Transverse colon (tissue), 4 donors: ENCODE results near the gene MMP26. TPM values are rescaled to one million over a fixed set of nuclear protein-coding genes. Genes with fewer than 3 reads are reported as not detected.

Source experiments
- DNase-seq: peaks from one replicate; pipeline ENCODE4 v3.0.0-alpha.2; 2019
- H3K27ac ChIP-seq, 4 donors: fragments of 200-600 bp; sonication (generic); 2 replicates each; pipeline ENCODE4 v1.5.1; 2016 to 2018; ENCODE audit warnings: inconsistent platforms in 4 of 4
- H3K27me3 ChIP-seq: fragments of 200-600 bp; sonication (generic); 2 replicates; pipeline ENCODE4 v1.5.1; 2017; ENCODE audit warnings: inconsistent platforms
- H3K36me3 ChIP-seq, 4 donors: fragments of 200-600 bp; sonication (generic); 2 replicates each; pipeline ENCODE4 v1.5.1; 2017 to 2019; ENCODE audit warnings: inconsistent platforms in 4 of 4
- H3K4me1 ChIP-seq, 4 donors: fragments of 200-600 bp; sonication (generic); 2 replicates each; pipeline ENCODE4 v1.5.1; 2017 to 2020; ENCODE audit warnings: inconsistent platforms in 4 of 4
- H3K4me3 ChIP-seq, 4 donors: fragments of 200-600 bp; sonication (generic); 1 replicate in 1 of 4; 2 replicates in 3 of 4; pipeline versions ENCODE4 v1.5.1 to v1.6.1; 2017 to 2019; ENCODE audit warnings: inconsistent platforms in 4 of 4
- H3K9me3 ChIP-seq, 2 donors: fragments of 200-600 bp; sonication (generic); 2 replicates each; pipeline ENCODE4 v1.5.1; 2017 to 2019; ENCODE audit warnings: inconsistent platforms in 2 of 2
- CTCF ChIP-seq, 5 experiments: fragments of 200-600 bp in 3 of 5; fragments of 450-650 bp in 2 of 5; sonication (generic) in 3 of 5; IDR thresholded peaks; 1 replicate in 2 of 5; 2 replicates in 3 of 5; pipeline ENCODE4 v1.5.1; 2016 to 2017; ENCODE audit warnings: antibody characterized with exemption in 5 of 5, inconsistent platforms in 3 of 5, mild to moderate bottlenecking in 2 of 5, moderate library complexity in 1 of 5
- EP300 ChIP-seq: sonication (generic); formaldehyde crosslinking; IDR thresholded peaks from one replicate; pipeline ENCODE4 v1.6.1; 2017; ENCODE audit warnings: antibody characterized with exemption, low read depth
- POLR2A ChIP-seq: fragments of 450-650 bp; IDR thresholded peaks from one replicate; pipeline ENCODE4 v1.6.1; 2016; ENCODE audit warnings: antibody characterized with exemption, mild to moderate bottlenecking, moderate library complexity
- POLR2AphosphoS5 ChIP-seq, 3 donors: sonication (generic); formaldehyde crosslinking; IDR thresholded peaks; one replicate each; pipeline ENCODE4 v1.6.1; 2016; ENCODE audit warnings: antibody characterized with exemption in 3 of 3
- WGBS, 2 donors: methylation state at CpG; one replicate each; pipeline ENCODE4 v1.1.5; 2018; ENCODE audit warnings: low coverage in 1 of 2; 5-methylcytosine and 5-hydroxymethylcytosine counted together
- in situ Hi-C, 4 donors: fragments of 200-750 bp; cut with MboI; loops; one replicate each; pipeline versions ENCODE4 v1.15.0 to v1.15.1; 2017; ENCODE audit warnings: low sequenced_read_pairs in 3 of 4, low pct_ligation_motif_present in 1 of 4, low pct_unique_long_range_greater_than_20kb in 1 of 4
- intact Hi-C: fragments of 100-400 bp; cut with DNase I; formaldehyde crosslinking; loops from one replicate; pipeline ENCODE4 v1.15.1; 2023; ENCODE audit warnings: low total_unique reads
- total RNA-seq, 4 donors: library from RNA; depleted of rRNA; stranded (reverse); fragments of >200 nt; gene quantifications; one replicate each; pipeline ENCODE4 v1.1.0, GENCODE V29; 2016

Gene MMP26
- not detected for total RNA-seq

GRCh38 chr11:4704054-4704789 is at the start of gene MMP26:
TSS of gene MMP26 (plus strand) at chr11:4704784.
- in situ Hi-C loops = no loop called here
- no peaks in the 10 kb centered on the region for H3K9me3 ChIP-seq
- WGBS, 2 donors = 16 to 36% methylated on average over 5 of the region's 5 CpGs

GRCh38 chr11:4658629-4659445 is 45.7 kb upstream of the MMP26 start:
- in situ Hi-C loops (no loop called here), intact Hi-C loops (no loop called here)
- no peak for DNase-seq
- no peak overlapping the region for H3K27ac ChIP-seq
- no peaks in the 10 kb centered on the region for H3K36me3 ChIP-seq
- TF ChIP-seq EP300 = no peak
- TF ChIP-seq CTCF (IDR thresholded peaks at IDR 0.05) = no peak
- no peak for TF ChIP-seq POLR2A
- TF ChIP-seq POLR2AphosphoS5 (IDR thresholded peaks at IDR 0.05) = no peak
- H3K4me3 ChIP-seq = no peak overlapping the region
- no peaks in the 10 kb centered on the region for H3K27me3 ChIP-seq
- no peaks in the 10 kb centered on the region for H3K4me1 ChIP-seq
- H3K9me3 ChIP-seq = no peaks in the 10 kb centered on the region
- 62 to 77% methylated on average over 4 to 5 of the region's 5 CpGs for WGBS, 2 donors

More at GRCh38 chr11:4704054-4704789, at the start of gene MMP26:
- Histone ChIP-seq H3K36me3 (no peaks in the 10 kb centered on the region), H3K4me3 (no peak within 1 kb of the TSS), H3K27ac (peak within 1 kb of the TSS in 1 of 4 donors; percentile 42), H3K27me3 (no peaks in the 10 kb centered on the region), H3K4me1 (peaks cover 0 to 7% (median 0%) of the 10 kb centered on the region in 4 donors)
- no peak for DNase-seq
- TF ChIP-seq POLR2AphosphoS5 (IDR thresholded peaks at IDR 0.05) (no peak), CTCF (IDR thresholded peaks at IDR 0.05) (no peak), POLR2A (no peak), EP300 (no peak)
- intact Hi-C loops = no loop called here

GRCh38 chr11:4662876-4663275 is 41.7 kb upstream of the MMP26 start:
- H3K27ac ChIP-seq = no peak overlapping the region
- in situ Hi-C loops = no loop called here
- no peaks in the 10 kb centered on the region for H3K27me3 ChIP-seq
- no peaks in the 10 kb centered on the region for H3K4me1 ChIP-seq
- no peaks in the 10 kb centered on the region for H3K36me3 ChIP-seq
- intact Hi-C loops = no loop called here
- no peak for TF ChIP-seq POLR2A
- TF ChIP-seq EP300 = no peak
- no peak for DNase-seq
- no peaks in the 10 kb centered on the region for H3K9me3 ChIP-seq
- WGBS, 2 donors = 81 to 86% methylated on average over 4 to 6 of the region's 6 CpGs
- no peak overlapping the region for H3K4me3 ChIP-seq

- H3K4me1 ChIP-seq = no peaks in the 10 kb centered on the region
- 86 to 91% methylated on average over 3 of the region's 3 CpGs for WGBS, 2 donors
Measured at GRCh38 chr11:4664183-4664582, 40.4 kb upstream of the MMP26 start.

More at GRCh38 chr11:4664183-4664582, 40.4 kb upstream of the MMP26 start:
- TF ChIP-seq POLR2AphosphoS5 (IDR thresholded peaks at IDR 0.05) (no peak), EP300 (no peak), CTCF (IDR thresholded peaks at IDR 0.05) (no peak), POLR2A (no peak)
- H3K4me3 ChIP-seq = no peak overlapping the region
- H3K9me3 ChIP-seq = no peaks in the 10 kb centered on the region
- H3K36me3 ChIP-seq = no peaks in the 10 kb centered on the region
- in situ Hi-C loops = no loop called here
- H3K27me3 ChIP-seq = no peaks in the 10 kb centered on the region
- intact Hi-C loops = no loop called here
- no peak overlapping the region for H3K27ac ChIP-seq
- DNase-seq = no peak
